ENCODE data around the gene RBM19.
"Not testable (repeated sequence)": the region's sequence is repeated elsewhere in the genome, so short reads cannot be mapped to it uniquely, and the experiment has no call there.

The RBM19 gene

DNA sequence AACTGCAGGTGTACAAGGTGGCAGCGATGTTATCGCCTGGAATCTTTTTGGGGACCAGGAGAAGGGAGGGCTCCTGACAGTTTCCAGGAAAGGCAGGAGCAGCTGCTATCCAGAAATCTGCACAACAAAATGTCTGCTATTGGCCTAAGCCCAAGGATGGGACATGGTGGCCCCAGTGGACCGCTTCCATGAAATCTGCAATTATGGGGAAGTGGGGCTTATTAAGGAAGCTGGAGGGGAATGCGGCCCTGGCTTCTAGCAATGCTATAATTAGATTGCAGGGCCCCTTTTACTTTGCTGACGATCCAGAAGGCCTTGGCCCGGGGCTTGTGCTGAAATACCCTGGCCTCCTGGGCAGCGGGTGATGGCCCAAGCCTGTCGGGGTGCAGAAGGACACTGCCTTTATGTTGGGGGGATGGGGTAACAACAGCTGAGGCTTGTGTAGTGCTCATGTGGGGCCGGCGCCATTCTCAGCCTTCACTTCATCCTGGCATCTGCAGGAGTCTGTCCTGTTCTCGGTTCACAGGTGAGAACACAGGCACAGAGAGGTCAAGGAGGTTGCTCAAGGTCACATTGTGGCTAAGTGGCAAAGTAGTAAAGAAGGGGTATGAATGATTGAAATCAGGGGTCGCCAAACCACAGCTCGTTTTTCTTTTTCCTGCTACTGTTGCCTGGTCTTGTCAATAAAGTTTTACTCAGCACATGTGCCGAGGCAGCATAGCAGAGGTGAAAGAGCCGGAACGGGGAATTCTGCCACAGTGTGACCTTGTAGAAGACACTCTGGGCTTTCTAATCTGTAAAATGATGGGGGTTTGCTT is 153.5 kb downstream of the RBM19 start:
- DNase-seq (ENCODE audit: low read depth in 2 of 2, low spot score in 1 of 2), result no peak

- DNase-seq (ENCODE audit: low read depth in 2 of 2, low spot score in 1 of 2), result not testable (repeated sequence)
These were observed 156.5 kb downstream of the RBM19 start for GRCh38 chr12:113809462-113810220.

GRCh38 chr12:113808095-113808951 is 157.8 kb downstream of the RBM19 start:
- DNase-seq (ENCODE audit: low read depth in 2 of 2, low spot score in 1 of 2), result no peak

GRCh38 chr12:113805673-113806072 is 160.5 kb downstream of the RBM19 start:
- no peak for DNase-seq (ENCODE audit: low read depth in 2 of 2, low spot score in 1 of 2)

GRCh38 chr12:113804961-113805600 is 161.0 kb downstream of the RBM19 start:
- DNase-seq (ENCODE audit: low read depth in 2 of 2, low spot score in 1 of 2), result no peak

DNA sequence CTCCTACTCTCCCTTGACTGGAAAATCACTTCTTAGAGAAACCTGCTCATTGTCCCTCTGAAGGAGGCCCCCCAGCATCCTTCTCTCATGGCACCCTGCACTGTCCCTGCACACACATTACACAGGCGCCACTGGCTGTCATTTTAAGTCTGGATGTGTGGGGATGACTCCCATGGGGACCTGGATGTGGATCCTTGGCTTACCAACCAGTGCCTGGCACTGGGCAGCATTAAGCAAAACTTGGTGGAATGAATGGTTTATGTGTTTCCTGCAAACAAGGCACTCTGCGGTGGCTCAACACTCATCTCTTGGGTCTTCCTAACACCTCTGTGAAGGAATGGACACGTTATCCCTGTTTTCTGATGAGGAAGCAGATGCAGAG is 162.4 kb downstream of the RBM19 start:
- DNase-seq (ENCODE audit: low read depth in 2 of 2, low spot score in 1 of 2), result no peak

GRCh38 chr12:113802966-113803758 is 163.0 kb downstream of the RBM19 start:
- DNase-seq (ENCODE audit: low read depth in 2 of 2, low spot score in 1 of 2), result no peak

DNA sequence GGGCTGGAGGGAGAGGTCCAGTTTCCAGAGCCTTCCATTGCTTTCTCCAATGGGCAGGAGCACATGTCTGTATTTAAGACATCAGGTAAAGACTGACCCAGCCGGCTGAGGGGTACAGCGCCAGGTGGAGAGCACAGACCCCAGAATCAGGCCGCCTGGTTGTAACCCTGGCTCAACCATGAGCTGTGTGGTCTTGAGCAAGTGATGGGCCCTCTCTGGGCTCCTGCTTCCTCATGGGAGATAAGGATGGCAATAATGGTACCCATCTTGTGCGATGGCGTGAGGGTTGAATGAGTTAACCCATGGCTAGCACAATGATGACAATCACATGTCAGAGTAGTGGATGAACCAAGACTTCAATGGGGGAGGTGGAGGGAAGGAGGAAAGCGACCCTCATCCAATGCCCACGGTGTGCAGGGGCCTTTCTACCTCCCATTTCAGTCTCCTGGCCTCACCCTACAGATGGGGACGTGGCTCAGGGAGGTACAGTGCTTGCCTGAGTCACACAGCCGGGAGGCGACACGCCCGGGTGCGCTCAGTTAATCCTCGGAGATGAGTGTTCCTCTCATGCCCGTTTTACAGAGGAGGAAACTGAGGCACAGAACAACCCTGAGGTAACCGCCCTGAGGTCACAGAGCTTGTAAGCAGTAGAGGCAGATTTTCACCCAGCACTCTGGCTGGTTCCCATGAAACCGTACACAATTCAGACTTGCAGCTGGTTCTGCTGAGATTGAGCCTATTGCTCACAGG is 163.9 kb downstream of the RBM19 start:
- DNase-seq (ENCODE audit: low read depth in 2 of 2, low spot score in 1 of 2), result no peak

GRCh38 chr12:113800201-113800600 is 165.9 kb downstream of the RBM19 start:
- no peak for DNase-seq (ENCODE audit: low read depth in 2 of 2, low spot score in 1 of 2)

DNA sequence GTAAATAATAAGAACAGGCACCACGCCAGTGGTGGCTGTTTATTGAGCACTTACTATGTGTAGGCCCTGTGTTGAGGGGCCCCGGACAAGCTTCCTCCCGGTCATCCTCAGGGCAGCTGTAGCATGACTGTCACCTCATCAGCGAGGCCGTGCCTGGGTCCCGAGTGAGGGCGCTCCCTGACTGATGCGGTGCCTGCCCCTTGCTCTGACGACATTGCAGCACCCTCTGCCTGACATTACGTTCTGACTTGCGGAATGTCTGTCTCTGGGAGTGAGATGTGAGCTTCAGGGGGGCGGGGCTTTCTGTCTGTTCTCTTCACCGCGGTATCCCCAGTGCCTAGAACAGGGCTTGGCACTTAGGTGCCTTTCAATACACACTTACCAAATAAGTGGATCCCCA is 167.6 kb downstream of the RBM19 start:
- DNase-seq (ENCODE audit: low read depth in 2 of 2, low spot score in 1 of 2), result no peak

DNA sequence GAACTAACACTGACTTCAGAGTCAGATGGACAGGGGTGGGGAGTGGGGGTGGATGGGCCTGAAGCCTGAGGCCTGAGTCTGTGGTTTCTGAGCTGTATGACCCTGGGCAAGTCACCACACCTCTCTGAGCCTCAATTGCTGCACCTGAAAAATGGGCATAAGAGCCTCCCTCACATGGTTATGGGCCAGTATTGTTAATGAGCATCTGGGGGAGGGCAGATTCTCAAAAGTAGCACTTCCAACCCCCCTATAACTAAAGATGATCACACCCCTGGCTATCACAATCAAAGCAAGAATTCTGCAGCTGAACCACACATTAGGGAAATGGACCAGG is 168.6 kb downstream of the RBM19 start:
- DNase-seq (ENCODE audit: low read depth in 2 of 2, low spot score in 1 of 2), result no peak

GRCh38 chr12:113796852-113797534 is 169.1 kb downstream of the RBM19 start:
- no peak for DNase-seq (ENCODE audit: low read depth in 2 of 2, low spot score in 1 of 2)

DNA sequence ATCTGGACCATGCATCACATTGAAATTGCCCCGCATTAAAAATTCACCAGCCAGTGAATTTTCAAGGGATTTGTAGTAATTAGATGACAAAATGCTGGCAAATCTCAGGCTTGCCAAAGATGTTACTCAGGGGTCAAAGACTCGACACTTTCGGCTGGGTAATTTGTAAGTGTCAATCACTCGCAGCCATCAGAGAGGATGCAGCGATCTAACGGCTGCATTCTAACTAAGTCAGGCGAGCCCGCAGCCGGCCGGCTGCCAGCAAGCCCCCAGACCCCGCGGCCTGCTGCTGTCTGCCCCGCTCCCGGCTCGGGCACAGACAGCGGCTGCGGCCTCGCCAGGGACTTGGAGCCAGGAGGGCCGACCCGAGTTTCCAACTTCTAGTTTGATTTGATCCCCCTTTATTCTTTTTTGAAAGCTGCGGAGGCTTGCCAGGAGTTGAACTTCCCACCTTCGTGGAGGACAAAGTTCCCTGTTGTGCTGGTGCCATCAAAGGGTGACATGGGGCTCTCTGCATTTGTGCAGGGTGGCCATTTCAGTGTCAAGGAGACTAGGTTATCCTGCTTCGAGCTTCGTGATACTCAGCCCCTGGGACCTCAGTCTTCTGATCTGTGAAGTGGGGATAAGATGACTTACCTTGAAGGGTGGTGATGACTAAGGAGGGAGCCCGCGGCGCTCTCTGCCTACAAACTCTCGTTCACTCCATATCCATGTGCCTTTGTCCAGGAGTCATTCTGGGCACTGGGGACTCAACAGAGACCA is 169.9 kb downstream of the RBM19 start:
- no peak for DNase-seq (ENCODE audit: low read depth in 2 of 2, low spot score in 1 of 2)

GRCh38 chr12:113795445-113795844 is 170.7 kb downstream of the RBM19 start:
- DNase-seq (ENCODE audit: low read depth in 2 of 2, low spot score in 1 of 2), result no peak

- no peak for DNase-seq (ENCODE audit: low read depth in 2 of 2, low spot score in 1 of 2)
These were observed 171.4 kb downstream of the RBM19 start for GRCh38 chr12:113794774-113795173.

GRCh38 chr12:113793250-113793649 is 172.9 kb downstream of the RBM19 start:
- DNase-seq (ENCODE audit: low read depth in 2 of 2, low spot score in 1 of 2), result no peak

DNA sequence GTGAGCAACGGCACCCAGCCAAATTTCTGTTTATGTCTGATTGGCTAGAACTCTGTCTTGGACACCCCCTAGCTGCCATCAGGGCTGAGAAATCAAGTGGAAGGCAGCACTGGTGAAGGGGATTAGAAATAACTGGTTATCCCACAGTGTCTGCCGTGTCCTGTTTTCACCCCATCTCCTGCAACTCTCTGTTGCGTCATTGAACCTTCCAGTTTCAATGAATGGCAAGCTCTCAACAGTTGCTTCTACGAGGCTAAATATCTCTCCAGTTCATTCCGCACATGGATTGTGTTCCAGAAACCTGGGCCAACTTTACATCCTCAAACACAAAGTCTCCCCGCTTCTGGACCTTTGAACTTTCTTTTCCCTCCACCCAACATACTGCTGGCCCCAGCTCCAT is 173.7 kb downstream of the RBM19 start:
- no peak for DNase-seq (ENCODE audit: low read depth in 2 of 2, low spot score in 1 of 2)
